Small intestine (tissue), 7 donors: ENCODE data around the gene DEFB116. TPM values are rescaled to one million over a fixed set of nuclear protein-coding genes. Genes with fewer than 3 reads are reported as not detected.

Experiments used
- DNase-seq, 2 donors: peaks; one replicate each; pipeline versions ENCODE4 v3.0.0 to v3.0.0-alpha.2; 2013
- FAIRE-seq: peaks from 2 replicates; lab custom pipeline; 2012; peaks lifted over from hg19 to GRCh38; lab: Jason Lieb, UNC
- H3K27ac ChIP-seq, 3 donors: one replicate each; pipeline ENCODE4 v1.5.1; 2013; ENCODE audit warnings: low read length in 2 of 3, mild to moderate bottlenecking in 2 of 3, control low read depth in 1 of 3, inconsistent platforms in 1 of 3, low read depth in 1 of 3, moderate library complexity in 1 of 3
- H3K27me3 ChIP-seq, 3 donors: one replicate each; pipeline ENCODE4 v1.6.1; 2013; ENCODE audit warnings: low read length in 3 of 3, inconsistent platforms in 1 of 3; ENCODE audit not compliant: control insufficient read depth in 3 of 3, insufficient read depth in 3 of 3
- H3K36me3 ChIP-seq, 3 donors: one replicate each; pipeline ENCODE4 v1.6.1; 2013; ENCODE audit warnings: low read length in 3 of 3, inconsistent platforms in 1 of 3, low read depth in 1 of 3, mild to moderate bottlenecking in 1 of 3, moderate library complexity in 1 of 3; ENCODE audit not compliant: control insufficient read depth in 3 of 3, insufficient read depth in 2 of 3
- H3K4me1 ChIP-seq, 3 donors: one replicate each; pipeline ENCODE4 v1.6.1; 2013; ENCODE audit warnings: low read length in 2 of 3, inconsistent platforms in 1 of 3, low read depth in 1 of 3, mild to moderate bottlenecking in 1 of 3, moderate library complexity in 1 of 3; ENCODE audit not compliant: control insufficient read depth in 3 of 3, insufficient read depth in 2 of 3
- H3K4me3 ChIP-seq, 3 donors: one replicate each; pipeline ENCODE4 v1.5.1; 2013; ENCODE audit warnings: low read length in 3 of 3, control low read depth in 1 of 3, inconsistent platforms in 1 of 3, low read depth in 1 of 3, mild to moderate bottlenecking in 1 of 3, moderate library complexity in 1 of 3
- H3K9me3 ChIP-seq, 2 donors: one replicate each; pipeline ENCODE4 v1.6.1; 2013; ENCODE audit warnings: low read depth in 1 of 2, low read length in 1 of 2; ENCODE audit not compliant: control insufficient read depth in 2 of 2, insufficient read depth in 1 of 2
- WGBS, 3 donors: extraction: QIAGEN DNeasy Blood & Tissue Kit; methylation state at CpG; one replicate each; pipeline ENCODE4 v1.1.7; 2013; 5-methylcytosine and 5-hydroxymethylcytosine counted together
- polyA plus RNA-seq, 4 donors: library from polyadenylated mRNA; stranded (reverse) in 3 of 4; unstranded in 1 of 4; fragments of 200-250 nt in 3 of 4; fragments of 120-200 nt in 1 of 4; gene quantifications; one replicate each; pipeline versions ENCODE4 v1.2.1 to v1.2.3, GENCODE V29; 2013
- donor health status: healthy with polysubstance abuse.
- donor health status: control.
- donor health status: control.
- donor health status: Bipolar disorder and iron deficiency.
- donor health status: healthy.

Gene DEFB116
- polyA plus RNA-seq, 4 donors = not detected

- DNase-seq (no peak), FAIRE-seq (no peak)
- peaks cover 0 to 13% of the 10 kb centered on the region in 2 donors for H3K9me3 ChIP-seq
- H3K36me3 ChIP-seq = no peaks in the 10 kb centered on the region
- H3K27me3 ChIP-seq = no peaks in the 10 kb centered on the region
- 70 to 72% (median 71%) methylated on average over 6 of the region's 6 CpGs for WGBS, 3 donors
- no peaks in the 10 kb centered on the region for H3K4me1 ChIP-seq
- H3K4me3 ChIP-seq = no peak overlapping the region
- no peak overlapping the region for H3K27ac ChIP-seq
These were observed 48.0 kb downstream of the DEFB116 start for GRCh38 chr20:31260326-31260932.

- DNase-seq (no peak), FAIRE-seq (no peak)
- Histone ChIP-seq H3K27ac (no peak within 1 kb of the TSS), H3K4me1 (no peaks in the 10 kb centered on the region), H3K4me3 (no peak within 1 kb of the TSS), H3K27me3 (no peaks in the 10 kb centered on the region), H3K36me3 (no peaks in the 10 kb centered on the region), H3K9me3 (peaks cover 0 to 13% of the 10 kb centered on the region in 2 donors)
- 43 to 48% (median 45%) methylated on average over 2 of the region's 2 CpGs for WGBS, 3 donors
These were observed 51.0 kb downstream of the DEFB116 start, which contains the start of gene DEFB115 for GRCh38 chr20:31257364-31257763. TSS of gene DEFB115 (plus strand) at chr20:31257664. CDS start at chr20:31257664, 0 bp downstream.

- H3K4me1 ChIP-seq = no peaks in the 10 kb centered on the region
- H3K4me3 ChIP-seq = no peak overlapping the region
- WGBS, 3 donors = 38 to 46% (median 45%) methylated on average over 3 of the region's 3 CpGs
- no peak overlapping the region for H3K27ac ChIP-seq
- peaks cover 0 to 13% of the 10 kb centered on the region in 2 donors for H3K9me3 ChIP-seq
- DNase-seq (no peak), FAIRE-seq (no peak)
- H3K27me3 ChIP-seq = no peaks in the 10 kb centered on the region
- H3K36me3 ChIP-seq = no peaks in the 10 kb centered on the region
These were observed 51.4 kb downstream of the DEFB116 start for GRCh38 chr20:31256959-31257358.

Other genes starting within 250 kb of the DEFB116 start
- not detected for gene DEFB115, start 50.9 kb downstream of the DEFB116 start, polyA plus RNA-seq
- not detected for gene DEFB118, start 60.0 kb upstream of the DEFB116 start, polyA plus RNA-seq
- under 1 TPM in 1 of 4 donors, not detected in 3; 0.42 TPM for gene DEFB119, start 82.0 kb upstream of the DEFB116 start, polyA plus RNA-seq
- not detected for gene DEFB121, start 97.6 kb upstream of the DEFB116 start, polyA plus RNA-seq
- gene DEFB123, start 132.0 kb upstream of the DEFB116 start, polyA plus RNA-seq = not detected
- gene DEFB124, start 166.5 kb upstream of the DEFB116 start, polyA plus RNA-seq = under 1 TPM in 1 of 4 donors, not detected in 3; 0.18 TPM
- gene REM1, start 166.7 kb upstream of the DEFB116 start, polyA plus RNA-seq = 1 to 10 TPM in 1 of 4 donors, under 1 TPM in 2, not detected in 1; 0.81 to 1.8 (median 0.90) TPM
- 100 to 1,000 TPM in 2 of 4 donors, 10 to 100 TPM in 2; 53.9 to 202 (median 91.8) TPM for gene HM13, start 205.9 kb upstream of the DEFB116 start, polyA plus RNA-seq